GM06990 (cell line): ENCODE results near the gene KCTD5.

Experiments
- DNase-seq: peaks from one replicate; pipeline ENCODE4 v3.0.0-alpha.2; 2011; ENCODE audit not compliant: insufficient read length; ENCODE audit errors: extremely low read depth
- H3K27me3 ChIP-seq: replicated peaks from 2 replicates; pipeline ENCODE4 v1.6.0; 2011; ENCODE audit warnings: low read length; ENCODE audit not compliant: control insufficient read depth, insufficient read depth
- H3K36me3 ChIP-seq: 2 replicates; pipeline ENCODE4 v1.5.1; 2011; ENCODE audit warnings: low read length; ENCODE audit not compliant: control insufficient read depth, insufficient read depth
- H3K4me3 ChIP-seq: replicated peaks from 2 replicates; pipeline ENCODE4 v1.5.1; 2011; ENCODE audit warnings: low read depth, mild to moderate bottlenecking, control low read depth, low read length
- CTCF ChIP-seq: IDR thresholded peaks from 2 replicates; pipeline ENCODE4 v1.5.1; 2011; ENCODE audit warnings: low read length, control low read depth, mild to moderate bottlenecking, inconsistent platforms; ENCODE audit not compliant: insufficient read depth, poor library complexity, severe bottlenecking

Gene KCTD5

GRCh38 chr16:2701713-2702437 lies 19.6 kb downstream of the KCTD5 start:
- H3K4me3 ChIP-seq = no peak overlapping the region
- no peak for DNase-seq

GRCh38 chr16:2702438-2702825 lies 20.1 kb downstream of the KCTD5 start:
- DNase-seq = no peak
- no peak overlapping the region for H3K4me3 ChIP-seq
- no peaks in the 10 kb centered on the region for H3K27me3 ChIP-seq
- no peak for TF ChIP-seq CTCF
- peaks cover 54% of the 10 kb centered on the region for H3K36me3 ChIP-seq

More at GRCh38 chr16:2701713-2702437, 19.6 kb downstream of the KCTD5 start:
- no peak for TF ChIP-seq CTCF
- no peaks in the 10 kb centered on the region for H3K27me3 ChIP-seq
- peaks cover 58% of the 10 kb centered on the region for H3K36me3 ChIP-seq

- TF ChIP-seq CTCF = no peak
- no peaks in the 10 kb centered on the region for H3K27me3 ChIP-seq
- H3K4me3 ChIP-seq = no peak overlapping the region
- DNase-seq = no peak
- H3K36me3 ChIP-seq = peaks cover 51% of the 10 kb centered on the region
These were observed 20.8 kb downstream of the KCTD5 start for GRCh38 chr16:2702871-2703745.

GRCh38 chr16:2704166-2704982 lies 22.1 kb downstream of the KCTD5 start:
- H3K27me3 ChIP-seq = no peaks in the 10 kb centered on the region
- peaks cover 45% of the 10 kb centered on the region for H3K36me3 ChIP-seq
- H3K4me3 ChIP-seq = no peak overlapping the region
- no peak for TF ChIP-seq CTCF
- no peak for DNase-seq

- no peak for DNase-seq
- no peak overlapping the region for H3K4me3 ChIP-seq
- H3K27me3 ChIP-seq = no peaks in the 10 kb centered on the region
- TF ChIP-seq CTCF = no peak
- H3K36me3 ChIP-seq = peaks cover 39% of the 10 kb centered on the region
These were observed 22.6 kb downstream of the KCTD5 start for GRCh38 chr16:2704983-2705275.
